Smooth muscle cell (in vitro differentiated cells): ENCODE data around the gene ADPRS. TPM values are rescaled to one million over a fixed set of nuclear protein-coding genes. Genes with fewer than 3 reads are reported as not detected.
A peak's percentile ranks its signal among the peaks of the same experiment; 100 is the strongest.

ENCODE experiments used
- DNase-seq: peaks from one replicate; lab custom pipeline; 2025; ENCODE audit not compliant: unreplicated experiment; lab: John Stamatoyannopoulos, UW
- H2AFZ ChIP-seq: fragments of 200-600 bp; sonication (generic); 2 replicates; pipeline ENCODE4 v1.6.0; 2016; ENCODE audit warnings: antibody characterized with exemption, low read depth, mild to moderate bottlenecking
- H3F3A ChIP-seq: fragments of 200-600 bp; sonication (generic); 2 replicates; pipeline ENCODE4 v1.6.0; 2017; ENCODE audit warnings: antibody characterized with exemption, low read depth
- H3K27ac ChIP-seq: fragments of 200-600 bp; sonication (generic); 2 replicates; pipeline ENCODE4 v1.5.1; 2016; ENCODE audit warnings: low read depth, mild to moderate bottlenecking
- H3K27me3 ChIP-seq: fragments of 200-600 bp; sonication (generic); 2 replicates; pipeline ENCODE4 v1.6.1; 2016; ENCODE audit warnings: low read depth, mild to moderate bottlenecking
- H3K36me3 ChIP-seq: fragments of 200-600 bp; sonication (generic); 2 replicates; pipeline ENCODE4 v1.5.1; 2016; ENCODE audit warnings: low read depth
- H3K4me1 ChIP-seq: fragments of 200-600 bp; sonication (generic); 2 replicates; pipeline ENCODE4 v1.5.1; 2016; ENCODE audit warnings: low read depth
- H3K4me2 ChIP-seq: fragments of 200-600 bp; sonication (generic); 2 replicates; pipeline ENCODE4 v1.6.0; 2016; ENCODE audit warnings: mild to moderate bottlenecking
- H3K4me3 ChIP-seq: fragments of 200-600 bp; sonication (generic); 2 replicates; pipeline ENCODE4 v1.5.1; 2016; ENCODE audit warnings: mild to moderate bottlenecking
- H3K79me2 ChIP-seq: fragments of 200-600 bp; sonication (generic); 2 replicates; pipeline ENCODE4 v1.6.0; 2016; ENCODE audit warnings: low read depth, mild to moderate bottlenecking
- H3K9ac ChIP-seq: fragments of 200-600 bp; sonication (generic); 2 replicates; pipeline ENCODE4 v1.6.0; 2016; ENCODE audit warnings: low read depth
- H3K9me3 ChIP-seq: fragments of 200-600 bp; sonication (generic); replicated peaks from 2 replicates; pipeline ENCODE4 v1.5.1; 2016; ENCODE audit warnings: low read depth
- H4K20me1 ChIP-seq: fragments of 200-600 bp; sonication (generic); 2 replicates; pipeline ENCODE4 v1.6.0; 2016; ENCODE audit warnings: low read depth
- CTCF ChIP-seq: fragments of 200-600 bp; sonication (generic); IDR thresholded peaks from 2 replicates; pipeline ENCODE4 v1.5.1; 2017; ENCODE audit warnings: borderline replicate concordance, mild to moderate bottlenecking, antibody characterized with exemption; ENCODE audit not compliant: insufficient read depth, poor library complexity, severe bottlenecking
- WGBS: methylation state at CpG from one replicate; pipeline ENCODE4 v1.1.7; 2016; ENCODE audit warnings: low lambda C conversion rate; 5-methylcytosine and 5-hydroxymethylcytosine counted together
- polyA plus RNA-seq: library from polyadenylated mRNA; unstranded; fragments of >200 nt; fragmentation: Nextera tagmentation; extraction: Ambion mirVana; gene quantifications from 2 replicates; pipeline ENCODE4 v1.2.1, GENCODE V29; 2016
- total RNA-seq: library from RNA; depleted of rRNA; stranded (reverse); fragments of >200 nt; gene quantifications from 2 replicates; pipeline ENCODE4 v1.2.3, GENCODE V29; 2014

The ADPRS gene
- total and polyA plus RNA-seq, 2 experiments from 2014 or later: 31.0 to 38.8 TPM

GRCh38 chr1:36070349-36070748, 18.3 kb upstream of the ADPRS start:
- Histone ChIP-seq H3K4me3 (no peak overlapping the region), H3K9me3 (no peaks in the 10 kb centered on the region), H3K79me2 (no peaks in the 10 kb centered on the region), H3K27ac (no peak overlapping the region), H3K36me3 (no peaks in the 10 kb centered on the region), H3K9ac (no peak overlapping the region), H3K4me2 (no peak overlapping the region), H4K20me1 (no peaks in the 10 kb centered on the region), H3K27me3 (no peaks in the 10 kb centered on the region), H2AFZ (no peak overlapping the region), H3F3A (no peaks in the 10 kb centered on the region), H3K4me1 (no peaks in the 10 kb centered on the region)
- WGBS: 86% methylated on average over 2 of the region's 2 CpGs
- TF ChIP-seq CTCF: no peak
- no peak for DNase-seq

GRCh38 chr1:36076979-36077573, 11.6 kb upstream of the ADPRS start:
- Histone ChIP-seq H3K27ac (no peak overlapping the region), H3F3A (no peaks in the 10 kb centered on the region), H3K9ac (no peak overlapping the region), H3K36me3 (no peaks in the 10 kb centered on the region), H4K20me1 (no peaks in the 10 kb centered on the region), H3K79me2 (no peaks in the 10 kb centered on the region), H3K4me1 (no peaks in the 10 kb centered on the region), H3K27me3 (no peaks in the 10 kb centered on the region), H3K9me3 (no peaks in the 10 kb centered on the region), H2AFZ (no peak overlapping the region), H3K4me3 (no peak overlapping the region), H3K4me2 (no peak overlapping the region)
- WGBS: 69% methylated on average over 4 of the region's 4 CpGs
- no peak for TF ChIP-seq CTCF
- DNase-seq: no peak

GRCh38 chr1:36080236-36080635, 8.5 kb upstream of the ADPRS start:
- WGBS: 62% methylated on average over 3 of the region's 3 CpGs
- TF ChIP-seq CTCF: no peak
- H3K4me2 ChIP-seq: no peak overlapping the region
- H4K20me1 ChIP-seq: no peaks in the 10 kb centered on the region
- peak overlapping the region; percentile 52 for H3K27ac ChIP-seq
- H3K79me2 ChIP-seq: no peaks in the 10 kb centered on the region
- peaks cover 13% of the 10 kb centered on the region for H3K4me1 ChIP-seq
- no peaks in the 10 kb centered on the region for H3F3A ChIP-seq
- no peaks in the 10 kb centered on the region for H3K9me3 ChIP-seq
- H2AFZ ChIP-seq: no peak overlapping the region
- no peak overlapping the region for H3K4me3 ChIP-seq
- no peaks in the 10 kb centered on the region for H3K36me3 ChIP-seq
- DNase-seq: no peak
- no peaks in the 10 kb centered on the region for H3K27me3 ChIP-seq
- no peak overlapping the region for H3K9ac ChIP-seq

- no peaks in the 10 kb centered on the region for H3K9me3 ChIP-seq
- TF ChIP-seq CTCF: no peak
- no peak overlapping the region for H3K4me3 ChIP-seq
- no peaks in the 10 kb centered on the region for H3F3A ChIP-seq
- no peak overlapping the region for H3K4me2 ChIP-seq
- no peaks in the 10 kb centered on the region for H3K79me2 ChIP-seq
- no peak for DNase-seq
- H4K20me1 ChIP-seq: no peaks in the 10 kb centered on the region
- no peaks in the 10 kb centered on the region for H3K27me3 ChIP-seq
- no peak overlapping the region for H3K9ac ChIP-seq
- H3K27ac ChIP-seq: peak overlapping the region; percentile 52
- H3K4me1 ChIP-seq: peaks cover 13% of the 10 kb centered on the region
- no peaks in the 10 kb centered on the region for H3K36me3 ChIP-seq
- H2AFZ ChIP-seq: no peak overlapping the region
- 74% methylated on average over 6 of the region's 6 CpGs for WGBS
Observed at GRCh38 chr1:36080801-36081200, 7.9 kb upstream of the ADPRS start.
